A673 (cell line): ENCODE measurements around the gene FOXC1. TPM values are rescaled to one million over a fixed set of nuclear protein-coding genes. Genes with fewer than 3 reads are reported as not detected.

Experiments used
- BruUV-seq: library from RNA; stranded (reverse); fragments of 400-500 nt; replicated peaks from 2 replicates; lab custom pipeline; 2021; lab: Mats Ljungman, UMichigan
- CTCF ChIA-PET: fragments of 300-600 bp; sonication (Branson Sonifier 250); formaldehyde crosslinking; loops from one replicate; lab custom pipeline; 2022; ENCODE audit warnings: antibody characterized with exemption; lab: Charles Lee
- POLR2A ChIA-PET: fragments of 300-600 bp; sonication (Branson Sonifier 250); formaldehyde crosslinking; loops from one replicate; lab custom pipeline; 2022; ENCODE audit warnings: antibody characterized with exemption; ENCODE audit not compliant: low non-redundant PET; lab: Charles Lee
- DNase-seq: peaks from one replicate; pipeline ENCODE4 v3.0.0-alpha.2; 2015; ENCODE audit warnings: low spot score
- H3K27ac ChIP-seq: fragments of 200-600 bp; sonication (generic); 2 replicates; pipeline ENCODE4 v1.5.1; 2016; ENCODE audit warnings: mixed run types, low read depth, mild to moderate bottlenecking, mixed read lengths, antibody characterized with exemption, low read length; ENCODE audit not compliant: poor library complexity, severe bottlenecking
- H3K27me3 ChIP-seq: fragments of 200-600 bp; sonication (generic); replicated peaks from 2 replicates; pipeline ENCODE4 v1.6.1; 2017; ENCODE audit warnings: mixed run types, low read depth, mild to moderate bottlenecking, mixed read lengths, antibody characterized with exemption, low read length; ENCODE audit not compliant: insufficient read depth, poor library complexity
- H3K36me3 ChIP-seq: fragments of 200-600 bp; sonication (generic); 2 replicates; pipeline ENCODE4 v1.6.1; 2016; ENCODE audit warnings: mixed run types, mild to moderate bottlenecking, mixed read lengths, antibody characterized with exemption, low read length; ENCODE audit not compliant: insufficient read depth, poor library complexity, severe bottlenecking
- H3K4me1 ChIP-seq: fragments of 200-600 bp; sonication (generic); 2 replicates; pipeline ENCODE4 v1.6.1; 2017; ENCODE audit warnings: mixed run types, mild to moderate bottlenecking, mixed read lengths, antibody characterized with exemption, low read length; ENCODE audit not compliant: insufficient read depth, poor library complexity, severe bottlenecking
- H3K4me3 ChIP-seq: fragments of 200-600 bp; sonication (generic); 2 replicates; pipeline ENCODE4 v1.5.1; 2016; ENCODE audit warnings: low read depth, mixed run types, mild to moderate bottlenecking, mixed read lengths, low read length; ENCODE audit not compliant: poor library complexity, severe bottlenecking
- H3K9me3 ChIP-seq: fragments of 200-600 bp; sonication (generic); 2 replicates; pipeline ENCODE4 v1.6.1; 2016; ENCODE audit warnings: mixed run types, low read depth, mild to moderate bottlenecking, mixed read lengths, antibody characterized with exemption, low read length; ENCODE audit not compliant: poor library complexity, severe bottlenecking
- CTCF ChIP-seq: fragments of 300-800, 200-600 bp; sonication (generic); conservative IDR thresholded peaks from 2 replicates; pipeline ENCODE4 v1.5.1; 2017; ENCODE audit warnings: low read depth, mild to moderate bottlenecking, antibody characterized with exemption, low read length, moderate library complexity, mixed read lengths
- EZH2 ChIP-seq: fragments of 200-600 bp; sonication (generic); IDR thresholded peaks from 2 replicates; pipeline ENCODE4 v1.6.1; 2017; ENCODE audit warnings: borderline replicate concordance, low read depth, mild to moderate bottlenecking, mixed read lengths, antibody characterized with exemption, low read length; ENCODE audit not compliant: poor library complexity, severe bottlenecking
- intact Hi-C: fragments of 100-400 bp; cut with micrococcal nuclease; formaldehyde crosslinking; loops from one replicate; pipeline ENCODE4 v1.10.0; 2022; ENCODE audit not compliant: unreplicated experiment
- total RNA-seq: library from RNA; stranded (reverse); gene quantifications from 2 replicates; pipeline ENCODE4 v1.2.3, GENCODE V29; 2021

The FOXC1 gene
- total RNA-seq, 1 experiment from 2014 or later = 0.49 TPM

DNA sequence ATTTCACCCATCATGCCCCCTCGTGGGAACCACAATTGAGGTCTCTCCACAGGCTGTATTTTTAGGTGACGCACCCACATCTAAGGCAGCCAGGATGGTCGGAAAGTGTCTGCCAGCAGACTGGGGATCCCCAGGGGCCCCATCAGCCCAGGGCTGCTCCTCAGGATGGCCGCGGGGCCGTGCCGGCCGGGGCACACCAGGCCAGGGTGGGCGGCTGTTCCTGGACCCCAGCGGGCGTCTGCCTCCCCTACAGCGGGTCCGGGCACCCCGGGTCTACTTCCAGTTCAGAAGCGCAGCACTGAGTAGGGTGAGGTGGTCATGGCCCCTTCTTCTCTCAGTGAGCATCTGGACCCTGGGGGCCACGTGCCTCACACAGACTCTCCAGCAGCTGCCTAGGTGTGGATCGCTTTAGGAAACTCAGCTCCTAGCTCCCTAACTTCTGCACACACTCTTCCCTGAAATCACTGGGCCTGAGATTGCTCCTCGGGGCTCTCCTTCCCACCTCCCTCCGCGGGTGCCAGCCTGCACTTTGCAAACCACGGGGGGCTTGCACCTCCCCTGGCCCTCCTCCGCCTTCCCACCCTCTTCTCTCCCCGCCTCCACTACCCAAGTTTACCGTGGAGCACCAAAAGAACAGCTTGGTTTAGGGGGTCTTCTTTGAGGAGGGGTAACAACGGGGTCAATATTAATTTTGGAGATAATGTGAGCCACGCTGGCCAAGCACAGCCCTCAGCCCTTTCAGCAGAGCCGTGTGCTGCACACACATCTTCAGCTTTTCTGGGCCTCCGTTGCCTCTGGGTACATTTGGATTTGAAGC lies 14.2 kb upstream of the FOXC1 start:
- TF ChIP-seq CTCF (no peak), EZH2 (no peak)
- Histone ChIP-seq H3K9me3 (no peaks in the 10 kb centered on the region), H3K36me3 (no peaks in the 10 kb centered on the region), H3K27ac (no peak overlapping the region), H3K4me1 (peaks cover 3% of the 10 kb centered on the region), H3K27me3 (peaks cover 53% of the 10 kb centered on the region), H3K4me3 (peak overlapping the region; percentile 37)
- ChIA-PET CTCF (interaction anchor here (1.1 to 1.7 kb wide), 4 partner anchors 33 to 1039 kb away, joined by 3 to 7 read pairs (median 6); no protein-coding TSS in a partner anchor), POLR2A (no interaction called here)
- intact Hi-C loops = loop anchor here (1.0 to 5.0 kb wide), 5 partner anchors 601 to 1152 kb away; no protein-coding TSS in a partner anchor
- BruUV-seq = no TSS peak
- no peak for DNase-seq

GRCh38 chr6:1596088-1596852 lies 13.4 kb upstream of the FOXC1 start:
- TF ChIP-seq EZH2 (no peak), CTCF (peak; percentile 91)
- H3K4me1 ChIP-seq = peaks cover 3% of the 10 kb centered on the region
- peak; percentile 64 for DNase-seq
- ChIA-PET POLR2A (no interaction called here), CTCF (interaction anchor here (1.1 to 1.7 kb wide), 4 partner anchors 33 to 1038 kb away, joined by 3 to 7 read pairs (median 6); no protein-coding TSS in a partner anchor)
- H3K27ac ChIP-seq = no peak overlapping the region
- peaks cover 46% of the 10 kb centered on the region for H3K27me3 ChIP-seq
- H3K4me3 ChIP-seq = peak overlapping the region; percentile 37
- no TSS peak for BruUV-seq
- H3K9me3 ChIP-seq = no peaks in the 10 kb centered on the region
- H3K36me3 ChIP-seq = no peaks in the 10 kb centered on the region
- intact Hi-C loops = loop anchor here (1.0 to 5.0 kb wide), 5 partner anchors 600 to 1151 kb away; no protein-coding TSS in a partner anchor

DNA sequence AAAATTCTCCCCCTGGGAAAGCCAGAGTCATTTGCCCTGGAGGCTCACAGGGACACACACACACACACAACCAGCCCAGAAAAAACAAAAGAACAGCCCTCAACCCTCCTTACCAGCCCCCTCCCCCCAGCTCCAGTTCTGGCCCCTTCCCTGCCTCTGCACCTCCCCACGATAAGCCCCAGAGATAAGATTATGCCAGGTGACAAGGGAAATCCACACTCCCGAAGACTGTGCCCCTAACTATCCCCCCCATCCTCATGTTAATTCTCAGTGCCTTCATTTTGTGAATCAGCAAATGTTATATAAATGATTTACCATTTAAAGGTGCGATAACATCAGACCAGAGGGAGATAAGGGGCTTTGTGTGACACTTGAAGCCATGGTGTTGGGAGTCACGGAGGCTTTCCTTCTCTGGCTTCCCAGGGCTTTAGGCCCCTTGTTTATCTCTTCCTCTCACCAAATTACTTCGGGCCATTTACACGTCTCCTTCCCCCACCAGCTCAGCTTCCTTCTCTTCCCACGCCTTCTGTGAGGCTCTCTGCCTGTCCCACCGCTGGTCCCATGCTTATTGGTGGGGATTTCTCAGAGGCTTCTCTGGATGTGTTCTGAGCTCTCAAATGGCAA lies 12.5 kb upstream of the FOXC1 start:
- TF ChIP-seq EZH2 = no peak
- no peak overlapping the region for H3K27ac ChIP-seq
- ChIA-PET POLR2A (no interaction called here), CTCF (no interaction called here)
- H3K27me3 ChIP-seq = peaks cover 37% of the 10 kb centered on the region
- BruUV-seq = no TSS peak
- H3K4me3 ChIP-seq = no peak overlapping the region
- intact Hi-C loops = loop anchor here (2.0 to 5.0 kb wide), 4 partner anchors 758 to 1150 kb away; no protein-coding TSS in a partner anchor
- DNase-seq = no peak
- no peaks in the 10 kb centered on the region for H3K36me3 ChIP-seq
- H3K9me3 ChIP-seq = no peaks in the 10 kb centered on the region
- peaks cover 3% of the 10 kb centered on the region for H3K4me1 ChIP-seq
